ENCODE measurements around the gene SHC3. TPM values are rescaled to one million over a fixed set of nuclear protein-coding genes. Genes with fewer than 3 reads are reported as not detected.

SHC3 gene
- total and polyA plus RNA-seq, 9 of the 15 experiments (the other 6 are each of a cell fraction or from before 2014, with no cell fraction given): not detected

- CTCF ChIA-PET (ENCODE audit: low intra/inter-chr PET ratio): no interaction called here
- peak; percentile 70 for FAIRE-seq
- no peak for TF ChIP-seq ZNF140 (CRISPR knock-in tag; IDR thresholded peaks at IDR 0.05)
- TF ChIP-seq ESRRA (IDR thresholded peaks at IDR 0.05; ENCODE audit: borderline replicate concordance, low read depth): no peak
- no peak for TF ChIP-seq NFRKB (IDR thresholded peaks at IDR 0.05; ENCODE audit: low read depth)
- peak; percentile 79 for TF ChIP-seq FOSL1 (tag; conservative IDR thresholded peaks at IDR 0.05)
- TF ChIP-seq ARID1B (IDR thresholded peaks at IDR 0.05): peak; percentile 86
- no peak for TF ChIP-seq MEIS2 (IDR thresholded peaks at IDR 0.05; ENCODE audit: partially characterized antibody)
- peak; percentile 70 for TF ChIP-seq NCOR1 (IDR thresholded peaks at IDR 0.05)
- TF ChIP-seq ZFX (CRISPR knock-in tag; IDR thresholded peaks at IDR 0.05): peak; percentile 40; the same call in 1 of the 2 replicates
- no peak for TF ChIP-seq PHTF2 (CRISPR knock-in tag; IDR thresholded peaks at IDR 0.05)
- no peak for TF ChIP-seq ELK1 (CRISPR knock-in tag; IDR thresholded peaks at IDR 0.05)
- TF ChIP-seq TRIM24 (IDR thresholded peaks at IDR 0.05): peak in 1 of 2 experiments; percentile 47; a peak in 2 of 4 replicates
- TF ChIP-seq ILK (tag; IDR thresholded peaks at IDR 0.05; ENCODE audit: borderline replicate concordance, low read depth): no peak
- TF ChIP-seq PBX2 (CRISPR knock-in tag; IDR thresholded peaks at IDR 0.05; ENCODE audit: low read depth): no peak
- no peak for TF ChIP-seq PBX2 (tag; conservative IDR thresholded peaks at IDR 0.05; ENCODE audit: low read depth)
- TF ChIP-seq SOX6 (IDR thresholded peaks at IDR 0.05): 0 out of 2 replicates have a peak, but pooled peaks have one; percentile 37
- TF ChIP-seq CREB3 (tag; conservative IDR thresholded peaks at IDR 0.05; ENCODE audit: low read depth): no peak
- peak; percentile 66; the same call in 1 of the 2 replicates for TF ChIP-seq L3MBTL2 (IDR thresholded peaks at IDR 0.05)
- peak; percentile 81 for TF ChIP-seq CBFA2T2 (conservative IDR thresholded peaks at IDR 0.05)
- TF ChIP-seq CREBBP (IDR thresholded peaks at IDR 0.05; ENCODE audit: low read depth, low read length): no peak
Observed at GRCh38 chr9:89052470-89053097, 126.0 kb downstream of the SHC3 start.

More at GRCh38 chr9:89052470-89053097, 126.0 kb downstream of the SHC3 start:
- Histone ChIP-seq H3K9me3 (replicated peaks; ENCODE audit: control insufficient read depth, insufficient read depth, low read depth, low read length) (no peaks in the 10 kb centered on the region), H3K4me3 (no peak overlapping the region), H3K79me2 (ENCODE audit: control insufficient read depth, insufficient read depth, low read length) (no peaks in the 10 kb centered on the region), H3K9me1 (ENCODE audit: control insufficient read depth, insufficient read depth, low read length) (no peaks in the 10 kb centered on the region), H4K20me1 (replicated peaks; ENCODE audit: control insufficient read depth, insufficient read depth, low read length) (no peaks in the 10 kb centered on the region), H3K36me3 (ENCODE audit: control insufficient read depth, insufficient read depth, low read length) (no peaks in the 10 kb centered on the region), H3K27ac (ENCODE audit: extremely low read depth, low read depth, low read length) (peak overlapping the region; percentile 28; the same call in 1 of the 3 replicates), H3K9ac (ENCODE audit: insufficient read depth in 1 of 2, low read depth in 2 of 2, low read length in 2 of 2) (no peak overlapping the region), H3K4me1 (replicated peaks in 1 of 2; ENCODE audit: control insufficient read depth in 2 of 2, insufficient read depth in 2 of 2, low read length in 2 of 2) (peaks cover 0 to 6% of the 10 kb centered on the region in 2 experiments; a peak in 3 of 5 replicates), H2AFZ (ENCODE audit: low read depth, low read length) (peak overlapping the region; percentile 19; the same call in 1 of the 2 replicates), H3K27me3 (ENCODE audit: control insufficient read depth in 2 of 2, insufficient read depth in 2 of 2, low read length in 2 of 2) (peaks cover 0 to 4% of the 10 kb centered on the region in 2 experiments; a peak in 1 of 5 replicates), H3K4me2 (ENCODE audit: insufficient read depth, low read length) (no peak overlapping the region)
- POLR2A ChIA-PET: interaction anchor here (0.7 to 0.8 kb wide), 2 partner anchors 20 to 22 kb away, joined by 3 read pairs; no protein-coding TSS in a partner anchor
- intact Hi-C loops (cut with micrococcal nuclease) (no loop called here), in situ Hi-C loops (cut with MboI) (no loop called here)
- 10% methylated on average over 5 of the region's 6 CpGs for WGBS (ENCODE audit: insufficient coverage, low coverage, missing lambda C conversion rate)
- no TSS peak for BruUV-seq (replicated peaks)
- peak; percentile 67 for ATAC-seq
- peak in 2 of 4 experiments; percentile 40 to 61 for DNase-seq (ENCODE audit: extremely low read depth in 1 of 4, low spot score in 3 of 4)
